Testis (tissue), 3 donors: ENCODE results near the gene CHD9NB. TPM values are rescaled to one million over a fixed set of nuclear protein-coding genes. Genes with fewer than 3 reads are reported as not detected.
A peak's percentile ranks its signal among the peaks of the same experiment; 100 is the strongest.

Experiments
- DNase-seq: peaks from one replicate; pipeline ENCODE4 v3.0.0-alpha.2; 2019
- H3K27ac ChIP-seq, 2 donors: fragments of 200-600 bp; sonication (generic); one replicate each; pipeline ENCODE4 v1.5.1; 2019
- H3K27me3 ChIP-seq: fragments of 200-600 bp; sonication (generic); one replicate; pipeline ENCODE4 v1.5.1; 2019
- H3K36me3 ChIP-seq: fragments of 200-600 bp; sonication (generic); one replicate; pipeline ENCODE4 v1.5.1; 2017; ENCODE audit warnings: low read depth; ENCODE audit errors: missing control alignments
- H3K4me1 ChIP-seq: fragments of 200-600 bp; sonication (generic); one replicate; pipeline ENCODE4 v1.5.1; 2019
- H3K4me3 ChIP-seq, 2 donors: fragments of 200-600 bp; sonication (generic); one replicate each; pipeline ENCODE4 v1.5.1; 2017 to 2019
- H3K9me3 ChIP-seq: fragments of 200-600 bp; sonication (generic); one replicate; pipeline ENCODE4 v1.5.1; 2017
- POLR2A ChIP-seq: fragments of 450-650 bp; IDR thresholded peaks from one replicate; pipeline ENCODE4 v1.6.1; 2017; ENCODE audit warnings: antibody characterized with exemption, mild to moderate bottlenecking, moderate library complexity
- WGBS, 2 donors: methylation state at CpG; one replicate each; pipeline ENCODE4 v1.1.5; 2018; 5-methylcytosine and 5-hydroxymethylcytosine counted together
- intact Hi-C: fragments of 100-400 bp; cut with DNase I; formaldehyde crosslinking; loops from one replicate; pipeline ENCODE4 v1.15.1; 2023; ENCODE audit warnings: low total_unique reads
- polyA plus RNA-seq: library from polyadenylated mRNA; stranded (reverse); fragments of 350-450 nt; fragmentation: Illumina TruSeq; extraction: RNeasy Lipid Tissue Mini Kit (QIAGEN cat#74804); gene quantifications from one replicate; pipeline ENCODE4 v1.2.3, GENCODE V29; 2014; ENCODE audit warnings: low read depth, low replicate concordance; ENCODE audit not compliant: insufficient read depth
- total RNA-seq, 2 donors: library from RNA; depleted of rRNA; stranded (reverse); fragments of >200 nt; gene quantifications; one replicate each; pipeline ENCODE4 v1.2.3, GENCODE V29; 2016
- TF ChIP-seq, protein P1 (sequence below), 3 experiments: fragments of 450-650 bp in 2 of 3; fragments of 200-600 bp in 1 of 3; sonication (generic) in 1 of 3; IDR thresholded peaks; one replicate each; pipeline ENCODE4 v1.5.1; 2016 to 2019; ENCODE audit warnings: antibody characterized with exemption in 3 of 3, mild to moderate bottlenecking in 2 of 3, moderate library complexity in 1 of 3

Gene CHD9NB
- total and polyA plus RNA-seq, 3 donors from 2014 or later = 0.79 to 3.0 TPM; not detected in 1

DNA sequence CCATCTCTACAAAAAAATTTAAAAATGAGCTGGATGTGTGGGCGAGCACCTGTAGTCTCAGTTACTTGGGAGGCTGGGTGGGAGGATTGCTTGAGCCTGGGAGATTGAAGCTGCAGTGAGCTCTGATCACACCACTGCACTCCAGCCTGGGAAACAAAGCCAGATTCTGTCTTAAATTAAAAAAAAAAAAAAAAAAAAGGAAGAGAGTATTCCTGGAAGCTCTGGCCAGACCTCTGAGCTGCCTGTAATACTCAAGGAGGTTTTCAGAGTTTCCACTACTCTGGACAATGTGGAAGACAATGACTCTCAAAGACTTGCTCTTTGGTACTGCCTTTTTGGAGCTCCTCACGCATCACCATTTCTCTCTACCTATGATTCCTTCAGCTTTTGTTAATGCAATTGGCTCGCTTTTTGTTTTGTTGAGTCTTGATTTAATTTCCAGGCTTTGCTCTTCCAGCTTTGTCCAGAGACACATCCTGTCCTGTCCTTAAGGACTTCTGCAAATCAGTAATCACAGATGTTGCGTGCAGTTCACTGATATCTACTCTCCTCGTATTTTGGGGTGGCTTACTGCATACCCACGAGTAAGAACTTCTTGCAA lies 12.9 kb upstream of the CHD9NB start:
- Histone ChIP-seq H3K4me3 (no peak overlapping the region), H3K4me1 (peaks cover 10% of the 10 kb centered on the region), H3K27ac (peak overlapping the region in 1 of 2 donors; percentile 19), H3K27me3 (no peaks in the 10 kb centered on the region), H3K36me3 (no peaks in the 10 kb centered on the region), H3K9me3 (no peaks in the 10 kb centered on the region)
- 53 to 58% methylated on average over 6 of the region's 6 CpGs for WGBS, 2 donors
- TF ChIP-seq, protein P1, sequence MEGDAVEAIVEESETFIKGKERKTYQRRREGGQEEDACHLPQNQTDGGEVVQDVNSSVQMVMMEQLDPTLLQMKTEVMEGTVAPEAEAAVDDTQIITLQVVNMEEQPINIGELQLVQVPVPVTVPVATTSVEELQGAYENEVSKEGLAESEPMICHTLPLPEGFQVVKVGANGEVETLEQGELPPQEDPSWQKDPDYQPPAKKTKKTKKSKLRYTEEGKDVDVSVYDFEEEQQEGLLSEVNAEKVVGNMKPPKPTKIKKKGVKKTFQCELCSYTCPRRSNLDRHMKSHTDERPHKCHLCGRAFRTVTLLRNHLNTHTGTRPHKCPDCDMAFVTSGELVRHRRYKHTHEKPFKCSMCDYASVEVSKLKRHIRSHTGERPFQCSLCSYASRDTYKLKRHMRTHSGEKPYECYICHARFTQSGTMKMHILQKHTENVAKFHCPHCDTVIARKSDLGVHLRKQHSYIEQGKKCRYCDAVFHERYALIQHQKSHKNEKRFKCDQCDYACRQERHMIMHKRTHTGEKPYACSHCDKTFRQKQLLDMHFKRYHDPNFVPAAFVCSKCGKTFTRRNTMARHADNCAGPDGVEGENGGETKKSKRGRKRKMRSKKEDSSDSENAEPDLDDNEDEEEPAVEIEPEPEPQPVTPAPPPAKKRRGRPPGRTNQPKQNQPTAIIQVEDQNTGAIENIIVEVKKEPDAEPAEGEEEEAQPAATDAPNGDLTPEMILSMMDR (IDR thresholded peaks at IDR 0.05) = no peak
- TF ChIP-seq POLR2A = no peak
- intact Hi-C loops = no loop called here
- no peak for DNase-seq

GRCh38 chr16:53064081-53064578 lies 11.4 kb upstream of the CHD9NB start:
- Histone ChIP-seq H3K4me3 (no peak overlapping the region), H3K9me3 (no peaks in the 10 kb centered on the region), H3K27ac (no peak overlapping the region), H3K4me1 (peaks cover 10% of the 10 kb centered on the region), H3K36me3 (no peaks in the 10 kb centered on the region), H3K27me3 (no peaks in the 10 kb centered on the region)
- intact Hi-C loops = no loop called here
- no peak for DNase-seq
- no peak for TF ChIP-seq POLR2A
- TF ChIP-seq, protein P1 (IDR thresholded peaks at IDR 0.05) = no peak
- 81 to 93% methylated on average over 1 of the region's 1 CpG for WGBS, 2 donors

GRCh38 chr16:53061701-53062159 lies 9.0 kb upstream of the CHD9NB start:
- Histone ChIP-seq H3K4me1 (peaks cover 10% of the 10 kb centered on the region), H3K36me3 (no peaks in the 10 kb centered on the region), H3K27ac (no peak overlapping the region), H3K4me3 (no peak overlapping the region), H3K27me3 (no peaks in the 10 kb centered on the region), H3K9me3 (no peaks in the 10 kb centered on the region)
- TF ChIP-seq POLR2A = no peak
- TF ChIP-seq, protein P1 (IDR thresholded peaks at IDR 0.05) = no peak
- DNase-seq = no peak
- WGBS, 2 donors = 52 to 54% methylated on average over 3 of the region's 3 CpGs
- intact Hi-C loops = no loop called here

DNA sequence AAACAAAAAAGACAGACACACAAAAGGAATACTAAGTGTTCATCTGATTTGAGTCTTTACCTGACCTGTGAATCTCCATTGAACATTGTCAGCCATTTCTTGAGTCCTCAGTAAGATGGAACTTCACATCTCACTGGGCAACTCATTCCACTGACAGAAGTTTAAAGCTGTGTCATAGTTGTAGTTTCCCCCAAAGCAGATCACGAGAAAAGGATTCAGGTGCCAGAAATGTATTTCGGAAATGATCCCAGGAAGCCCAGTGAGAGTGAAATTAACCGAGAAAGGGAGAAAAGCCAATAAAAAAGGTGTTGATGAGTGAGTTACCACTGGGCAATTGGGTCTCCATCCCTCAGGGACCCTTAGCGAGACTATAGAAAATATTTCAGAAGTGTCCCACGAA lies 8.6 kb upstream of the CHD9NB start:
- Histone ChIP-seq H3K9me3 (no peaks in the 10 kb centered on the region), H3K4me1 (peaks cover 6% of the 10 kb centered on the region), H3K27me3 (no peaks in the 10 kb centered on the region), H3K27ac (no peak overlapping the region), H3K36me3 (no peaks in the 10 kb centered on the region), H3K4me3 (no peak overlapping the region)
- WGBS, 2 donors = 89 to 93% methylated on average over 5 of the region's 5 CpGs
- intact Hi-C loops = no loop called here
- TF ChIP-seq, protein P1 (IDR thresholded peaks at IDR 0.05) = no peak
- TF ChIP-seq POLR2A = no peak
- no peak for DNase-seq

DNA sequence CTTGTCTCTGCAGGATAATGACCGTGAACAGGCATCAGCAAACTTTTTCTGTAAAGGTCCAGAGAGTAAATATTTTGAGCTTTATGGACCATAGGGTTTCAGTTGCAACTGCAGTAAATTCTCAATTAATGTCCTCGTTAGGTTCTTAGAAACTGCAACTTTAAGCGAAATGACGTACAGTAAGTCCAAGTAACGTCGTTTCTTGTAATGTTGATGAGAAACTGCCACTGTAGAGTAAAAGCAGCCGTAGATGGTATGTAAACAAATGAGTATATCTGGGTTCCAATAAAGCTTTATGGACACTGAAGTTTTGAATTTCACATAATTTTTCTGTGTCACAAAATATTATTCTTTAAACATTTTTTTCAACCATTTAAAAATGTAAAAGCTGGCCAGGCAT lies 7.0 kb upstream of the CHD9NB start:
- H3K27ac ChIP-seq = no peak overlapping the region
- TF ChIP-seq, protein P1 (IDR thresholded peaks at IDR 0.05) = no peak
- no peak for TF ChIP-seq POLR2A
- DNase-seq = no peak
- H3K4me1 ChIP-seq = no peaks in the 10 kb centered on the region
- no peaks in the 10 kb centered on the region for H3K27me3 ChIP-seq
- 89 to 94% methylated on average over 7 of the region's 7 CpGs for WGBS, 2 donors
- H3K9me3 ChIP-seq = no peaks in the 10 kb centered on the region
- no peak overlapping the region for H3K4me3 ChIP-seq
- intact Hi-C loops = no loop called here
- no peaks in the 10 kb centered on the region for H3K36me3 ChIP-seq
